ENCODE results near the gene SERINC2. TPM values are rescaled to one million over a fixed set of nuclear protein-coding genes. Genes with fewer than 3 reads are reported as not detected.
"Not testable (repeated sequence)": the region's sequence is repeated elsewhere in the genome, so short reads cannot be mapped to it uniquely, and the experiment has no call there.

SERINC2 gene
- polyA plus RNA-seq, 1 experiment, result 109 TPM

DNA sequence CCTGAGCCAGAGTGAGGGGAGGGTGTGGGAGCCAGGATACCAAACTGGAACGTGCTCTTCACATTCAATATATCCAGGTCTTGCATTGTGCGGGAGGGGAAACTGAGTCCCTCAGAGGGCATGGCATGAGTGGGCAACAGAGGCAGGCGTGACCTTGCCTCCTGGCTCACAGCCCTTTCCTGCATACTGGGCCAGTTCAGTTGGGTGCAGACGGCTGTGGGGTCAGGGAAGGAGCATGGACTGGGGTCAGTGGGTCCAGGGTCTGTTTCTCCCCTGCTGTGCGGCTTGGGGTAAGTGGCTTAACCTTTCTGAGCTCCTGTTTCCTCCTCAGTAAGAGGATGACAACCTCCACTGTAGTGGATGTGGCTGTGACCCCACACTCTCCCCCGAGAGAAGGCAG, 16.6 kb downstream of the SERINC2 start:
- DNase-seq (ENCODE audit: low read depth), result no peak
- POLR2A ChIA-PET, result no interaction called here
- no peaks in the 10 kb centered on the region for H3K27me3 ChIP-seq (ENCODE audit: control insufficient read depth, insufficient read depth, low read length)
- CTCF ChIA-PET, result interaction anchor here (1.5 kb wide), 1 partner anchor 35 kb away, joined by 7 read pairs; no protein-coding TSS in a partner anchor
- H3K36me3 ChIP-seq (ENCODE audit: control insufficient read depth, insufficient read depth, low read length), result peaks cover 37% of the 10 kb centered on the region
- no peak overlapping the region for H3K4me3 ChIP-seq (ENCODE audit: low read depth, low read length)
- TF ChIP-seq CTCF (IDR thresholded peaks at IDR 0.05; ENCODE audit: insufficient read depth, low read depth, low read length), result no peak

GRCh38 chr1:31431351-31432257, 18.6 kb downstream of the SERINC2 start:
- CTCF ChIA-PET; POLR2A ChIA-PET; DNase-seq (ENCODE audit: low read depth); H3K4me3 ChIP-seq (ENCODE audit: low read depth, low read length); H3K27me3 ChIP-seq (ENCODE audit: control insufficient read depth, insufficient read depth, low read length): not testable (repeated sequence)
- H3K36me3 ChIP-seq (ENCODE audit: control insufficient read depth, insufficient read depth, low read length), result peaks cover 24% of the 10 kb centered on the region

DNA sequence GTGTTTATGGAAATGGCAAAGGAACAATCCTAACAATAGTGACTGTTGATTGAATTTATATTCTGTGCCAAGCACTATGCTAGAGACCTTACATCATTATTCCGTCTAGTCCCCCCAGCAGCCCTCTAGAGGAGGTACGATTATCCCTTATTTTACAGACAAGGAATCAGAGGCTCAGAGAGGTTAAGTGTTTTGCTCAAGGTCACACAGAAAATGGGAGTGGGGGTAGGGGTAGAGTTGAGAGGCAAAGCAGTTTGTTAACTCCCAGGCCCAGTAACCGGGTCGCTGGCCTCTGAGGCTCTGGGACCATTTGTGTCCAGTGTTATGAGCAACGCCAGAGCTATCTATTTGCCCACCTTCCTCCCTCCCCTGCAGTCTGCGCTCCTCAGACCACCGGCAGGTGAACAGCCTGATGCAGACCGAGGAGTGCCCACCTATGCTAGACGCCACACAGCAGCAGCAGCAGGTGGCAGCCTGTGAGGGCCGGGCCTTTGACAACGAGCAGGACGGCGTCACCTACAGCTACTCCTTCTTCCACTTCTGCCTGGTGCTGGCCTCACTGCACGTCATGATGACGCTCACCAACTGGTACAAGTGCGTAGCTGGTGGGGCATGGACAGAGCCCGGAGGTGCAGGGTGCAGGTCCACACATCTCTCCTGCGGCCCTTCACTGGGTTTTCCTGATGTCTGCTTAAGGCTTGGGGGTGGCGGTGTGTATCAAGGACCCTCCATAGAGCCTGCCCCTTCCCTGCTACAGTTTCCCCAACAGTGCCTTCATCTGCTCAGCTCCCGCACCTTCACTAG, 19.8 kb downstream of the SERINC2 start:
- Histone ChIP-seq H3K4me3 (ENCODE audit: low read depth, low read length) (no peak overlapping the region), H3K27me3 (ENCODE audit: control insufficient read depth, insufficient read depth, low read length) (no peaks in the 10 kb centered on the region), H3K36me3 (ENCODE audit: control insufficient read depth, insufficient read depth, low read length) (peaks cover 19% of the 10 kb centered on the region)
- POLR2A ChIA-PET, result no interaction called here
- no peak for DNase-seq (ENCODE audit: low read depth)
- TF ChIP-seq CTCF (IDR thresholded peaks at IDR 0.05; ENCODE audit: insufficient read depth, low read depth, low read length), result no peak
- CTCF ChIA-PET, result interaction anchor here (0.9 to 1.4 kb wide), 4 partner anchors 11 to 250 kb away, joined by 3 to 7 read pairs (median 4); no protein-coding TSS in a partner anchor

DNA sequence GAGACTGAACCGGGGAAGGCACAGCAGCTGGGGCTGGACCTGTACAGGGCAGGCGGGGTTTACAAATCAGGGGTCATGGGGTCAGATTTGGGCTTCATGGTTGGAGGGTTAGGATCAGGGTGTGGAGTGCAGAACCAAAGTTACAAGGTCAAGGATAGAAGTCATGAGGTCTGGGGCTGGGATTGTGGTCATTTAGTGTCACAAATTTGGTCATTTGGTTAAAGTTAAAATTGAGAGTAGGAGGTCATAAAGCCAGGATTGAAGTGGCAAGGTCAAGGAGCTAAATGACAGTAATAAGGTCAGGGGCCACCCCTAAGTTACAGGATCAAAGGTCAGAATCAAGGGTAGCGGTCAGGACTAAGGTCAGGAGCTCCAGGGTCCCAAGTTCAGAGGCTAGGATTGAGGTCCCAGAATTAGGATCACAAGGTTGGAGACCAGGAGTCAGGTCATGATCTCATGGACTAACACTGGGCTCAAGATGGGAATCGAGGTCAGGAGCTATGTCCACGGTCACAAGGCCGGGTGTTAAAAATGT, 20.4 kb downstream of the SERINC2 start:
- no peak for TF ChIP-seq CTCF (IDR thresholded peaks at IDR 0.05; ENCODE audit: insufficient read depth, low read depth, low read length)
- ChIA-PET CTCF (interaction anchor here (0.9 to 1.4 kb wide), 6 partner anchors 9 to 251 kb away, joined by 3 to 7 read pairs (median 3); no protein-coding TSS in a partner anchor), POLR2A (no interaction called here)
- peaks cover 19% of the 10 kb centered on the region for H3K36me3 ChIP-seq (ENCODE audit: control insufficient read depth, insufficient read depth, low read length)
- H3K4me3 ChIP-seq (ENCODE audit: low read depth, low read length), result no peak overlapping the region
- DNase-seq (ENCODE audit: low read depth), result no peak
- no peaks in the 10 kb centered on the region for H3K27me3 ChIP-seq (ENCODE audit: control insufficient read depth, insufficient read depth, low read length)

- no peaks in the 10 kb centered on the region for H3K27me3 ChIP-seq (ENCODE audit: control insufficient read depth, insufficient read depth, low read length)
- peaks cover 12% of the 10 kb centered on the region for H3K36me3 ChIP-seq (ENCODE audit: control insufficient read depth, insufficient read depth, low read length)
- no peak overlapping the region for H3K4me3 ChIP-seq (ENCODE audit: low read depth, low read length)
- CTCF ChIA-PET, result interaction anchor here (0.9 to 1.4 kb wide), 4 partner anchors 9 to 250 kb away, joined by 3 to 7 read pairs (median 3); no protein-coding TSS in a partner anchor
- no peak for TF ChIP-seq CTCF (IDR thresholded peaks at IDR 0.05; ENCODE audit: insufficient read depth, low read depth, low read length)
- POLR2A ChIA-PET, result no interaction called here
- no peak for DNase-seq (ENCODE audit: low read depth)
Observed at GRCh38 chr1:31434101-31434871, 21.3 kb downstream of the SERINC2 start.

All from BJ (cell line).